ENCODE results near the gene TYMP. TPM values are rescaled to one million over a fixed set of nuclear protein-coding genes. Genes with fewer than 3 reads are reported as not detected.

The TYMP gene
- total and polyA plus RNA-seq, 10 of the 15 experiments (the other 5 are each of a cell fraction or from before 2014, with no cell fraction given) = 0.42 to 57.8 (median 24.6) TPM

- no TSS peak for BruUV-seq (replicated peaks)
- Histone ChIP-seq H3K36me3 (ENCODE audit: control insufficient read depth in 2 of 2, insufficient read depth in 2 of 2, low read length in 1 of 2) (no peaks in the 10 kb centered on the region), H3K27me3 (replicated peaks in 1 of 2; ENCODE audit: control insufficient read depth in 2 of 2, insufficient read depth in 2 of 2, low read length in 1 of 2) (no peaks in the 10 kb centered on the region), H3K4me3 (no peak overlapping the region), H3K9ac (ENCODE audit: control insufficient read depth, insufficient read depth, low read length) (no peak overlapping the region), H3K79me2 (ENCODE audit: control insufficient read depth, insufficient read depth, low read length) (no peaks in the 10 kb centered on the region), H2AFZ (ENCODE audit: control insufficient read depth, low read depth, low read length) (no peak overlapping the region), H3K4me1 (ENCODE audit: control insufficient read depth, insufficient read depth, low read length) (peaks cover 5% of the 10 kb centered on the region), H4K20me1 (ENCODE audit: control insufficient read depth, insufficient read depth) (no peaks in the 10 kb centered on the region), H3K27ac (ENCODE audit: control insufficient read depth, insufficient read depth) (no peak overlapping the region), H3K4me2 (ENCODE audit: control insufficient read depth, insufficient read depth) (no peak overlapping the region), H3K9me3 (replicated peaks; ENCODE audit: control insufficient read depth, insufficient read depth, low read length) (no peaks in the 10 kb centered on the region)
- no peak for DNase-seq (ENCODE audit: low read depth, low spot score)
- in situ Hi-C loops (cut with MboI) (no loop called here), intact Hi-C loops (cut with micrococcal nuclease; ENCODE audit: unreplicated experiment) (no loop called here)
- ChIA-PET CTCF (interaction anchor here (1.2 kb wide), 1 partner anchor 10 kb away, joined by 5 read pairs; the partner anchor contains the start of gene SYCE3), RAD21 (ENCODE audit: unreplicated experiment) (interaction anchor here (0.6 kb wide), 1 partner anchor 102 kb away, joined by 3 read pairs; no protein-coding TSS in a partner anchor), SMC1A (ENCODE audit: uncharacterized antibody, unreplicated experiment) (no interaction called here), POLR2A (no interaction called here)
- FAIRE-seq = peak; percentile 13
- TF ChIP-seq BCLAF1 (IDR thresholded peaks at IDR 0.05) (no peak), JUNB (IDR thresholded peaks at IDR 0.05) (no peak), RAD51 (IDR thresholded peaks at IDR 0.05) (no peak), SPI1 (IDR thresholded peaks at IDR 0.05; ENCODE audit: borderline replicate concordance, insufficient read depth, low read depth, low read length) (no peak), EP300 (IDR thresholded peaks at IDR 0.05; ENCODE audit: borderline replicate concordance in 1 of 2, control insufficient read depth in 1 of 2, low read depth in 2 of 2, low read length in 2 of 2) (no peak), FOXM1 (IDR thresholded peaks at IDR 0.05; ENCODE audit: low read depth, low read length) (no peak), FOS (IDR thresholded peaks at IDR 0.05; ENCODE audit: borderline replicate concordance, extremely low read depth, insufficient read length) (no peak), PKNOX1 (IDR thresholded peaks at IDR 0.05) (no peak), JUND (IDR thresholded peaks at IDR 0.05; ENCODE audit: low read depth, low read length) (no peak)
- TF ChIP-seq, protein P1, sequence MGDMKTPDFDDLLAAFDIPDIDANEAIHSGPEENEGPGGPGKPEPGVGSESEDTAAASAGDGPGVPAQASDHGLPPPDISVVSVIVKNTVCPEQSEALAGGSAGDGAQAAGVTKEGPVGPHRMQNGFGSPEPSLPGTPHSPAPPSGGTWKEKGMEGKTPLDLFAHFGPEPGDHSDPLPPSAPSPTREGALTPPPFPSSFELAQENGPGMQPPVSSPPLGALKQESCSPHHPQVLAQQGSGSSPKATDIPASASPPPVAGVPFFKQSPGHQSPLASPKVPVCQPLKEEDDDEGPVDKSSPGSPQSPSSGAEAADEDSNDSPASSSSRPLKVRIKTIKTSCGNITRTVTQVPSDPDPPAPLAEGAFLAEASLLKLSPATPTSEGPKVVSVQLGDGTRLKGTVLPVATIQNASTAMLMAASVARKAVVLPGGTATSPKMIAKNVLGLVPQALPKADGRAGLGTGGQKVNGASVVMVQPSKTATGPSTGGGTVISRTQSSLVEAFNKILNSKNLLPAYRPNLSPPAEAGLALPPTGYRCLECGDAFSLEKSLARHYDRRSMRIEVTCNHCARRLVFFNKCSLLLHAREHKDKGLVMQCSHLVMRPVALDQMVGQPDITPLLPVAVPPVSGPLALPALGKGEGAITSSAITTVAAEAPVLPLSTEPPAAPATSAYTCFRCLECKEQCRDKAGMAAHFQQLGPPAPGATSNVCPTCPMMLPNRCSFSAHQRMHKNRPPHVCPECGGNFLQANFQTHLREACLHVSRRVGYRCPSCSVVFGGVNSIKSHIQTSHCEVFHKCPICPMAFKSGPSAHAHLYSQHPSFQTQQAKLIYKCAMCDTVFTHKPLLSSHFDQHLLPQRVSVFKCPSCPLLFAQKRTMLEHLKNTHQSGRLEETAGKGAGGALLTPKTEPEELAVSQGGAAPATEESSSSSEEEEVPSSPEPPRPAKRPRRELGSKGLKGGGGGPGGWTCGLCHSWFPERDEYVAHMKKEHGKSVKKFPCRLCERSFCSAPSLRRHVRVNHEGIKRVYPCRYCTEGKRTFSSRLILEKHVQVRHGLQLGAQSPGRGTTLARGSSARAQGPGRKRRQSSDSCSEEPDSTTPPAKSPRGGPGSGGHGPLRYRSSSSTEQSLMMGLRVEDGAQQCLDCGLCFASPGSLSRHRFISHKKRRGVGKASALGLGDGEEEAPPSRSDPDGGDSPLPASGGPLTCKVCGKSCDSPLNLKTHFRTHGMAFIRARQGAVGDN (IDR thresholded peaks at IDR 0.05) = no peak
- TF ChIP-seq, protein P2, sequence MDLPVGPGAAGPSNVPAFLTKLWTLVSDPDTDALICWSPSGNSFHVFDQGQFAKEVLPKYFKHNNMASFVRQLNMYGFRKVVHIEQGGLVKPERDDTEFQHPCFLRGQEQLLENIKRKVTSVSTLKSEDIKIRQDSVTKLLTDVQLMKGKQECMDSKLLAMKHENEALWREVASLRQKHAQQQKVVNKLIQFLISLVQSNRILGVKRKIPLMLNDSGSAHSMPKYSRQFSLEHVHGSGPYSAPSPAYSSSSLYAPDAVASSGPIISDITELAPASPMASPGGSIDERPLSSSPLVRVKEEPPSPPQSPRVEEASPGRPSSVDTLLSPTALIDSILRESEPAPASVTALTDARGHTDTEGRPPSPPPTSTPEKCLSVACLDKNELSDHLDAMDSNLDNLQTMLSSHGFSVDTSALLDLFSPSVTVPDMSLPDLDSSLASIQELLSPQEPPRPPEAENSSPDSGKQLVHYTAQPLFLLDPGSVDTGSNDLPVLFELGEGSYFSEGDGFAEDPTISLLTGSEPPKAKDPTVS (IDR thresholded peaks at IDR 0.05; ENCODE audit: low read depth, low read length) = no peak
- TF ChIP-seq, protein P3, sequence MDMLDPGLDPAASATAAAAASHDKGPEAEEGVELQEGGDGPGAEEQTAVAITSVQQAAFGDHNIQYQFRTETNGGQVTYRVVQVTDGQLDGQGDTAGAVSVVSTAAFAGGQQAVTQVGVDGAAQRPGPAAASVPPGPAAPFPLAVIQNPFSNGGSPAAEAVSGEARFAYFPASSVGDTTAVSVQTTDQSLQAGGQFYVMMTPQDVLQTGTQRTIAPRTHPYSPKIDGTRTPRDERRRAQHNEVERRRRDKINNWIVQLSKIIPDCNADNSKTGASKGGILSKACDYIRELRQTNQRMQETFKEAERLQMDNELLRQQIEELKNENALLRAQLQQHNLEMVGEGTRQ (IDR thresholded peaks at IDR 0.05; ENCODE audit: borderline replicate concordance, low read depth, low read length) = no peak
- 53% methylated on average over 8 of the region's 8 CpGs for WGBS (ENCODE audit: insufficient coverage, insufficient replicate concordance, low lambda C conversion rate, missing lambda C conversion rate)
- ATAC-seq = no peak
These were observed 23.5 kb upstream of the TYMP start for GRCh38 chr22:50553310-50553709.
